Lower lobe of right lung (tissue), 2 donors: ENCODE measurements around the gene TRNT1. TPM values are rescaled to one million over a fixed set of nuclear protein-coding genes. Genes with fewer than 3 reads are reported as not detected.

Experiments used
- ATAC-seq, 2 donors: fragments of 200-7000 bp; cut with Tn5 transposase; one replicate each; pipeline ENCODE4 v1.9.1; 2020 to 2022; ENCODE audit warnings: mild to moderate bottlenecking in 2 of 2, moderate library complexity in 2 of 2
- DNase-seq: peaks from one replicate; pipeline ENCODE4 v3.0.0-alpha.2; 2020
- H3K27ac ChIP-seq: fragments of 200-600 bp; one replicate; pipeline ENCODE4 v1.8.0; 2022
- H3K27me3 ChIP-seq: fragments of 200-600 bp; one replicate; pipeline ENCODE4 v1.8.0; 2022; ENCODE audit warnings: low read depth
- H3K36me3 ChIP-seq: fragments of 200-600 bp; one replicate; pipeline ENCODE4 v1.8.0; 2022; ENCODE audit warnings: mild to moderate bottlenecking
- H3K4me1 ChIP-seq: fragments of 200-600 bp; one replicate; pipeline ENCODE4 v1.8.0; 2022
- H3K4me3 ChIP-seq: fragments of 200-600 bp; one replicate; pipeline ENCODE4 v1.8.0; 2022; ENCODE audit warnings: mild to moderate bottlenecking
- H3K9me3 ChIP-seq: fragments of 200-600 bp; one replicate; pipeline ENCODE4 v1.8.0; 2022
- CTCF ChIP-seq: fragments of 200-600 bp; IDR thresholded peaks from one replicate; pipeline ENCODE4 v1.8.0; 2022; ENCODE audit warnings: antibody characterized with exemption, mild to moderate bottlenecking
- intact Hi-C: fragments of 100-400 bp; cut with DNase I; formaldehyde crosslinking; loops from one replicate; pipeline ENCODE4 v1.11.0; 2022
- total RNA-seq: library from RNA; stranded (reverse); fragmentation: NEBNext Ultra II Directional; extraction: Animal tissue kit (Norgen Biotek cat#: 25700); gene quantifications from one replicate; pipeline ENCODE4 v1.2.1, GENCODE V29; 2021
- donor health status: DM: no; HTN: yes; CAD: no; lungs with severe emphysema.

TRNT1 gene
- total RNA-seq, 1 donor from 2014 or later = 22.3 TPM

GRCh38 chr3:3160826-3161225, 34.1 kb downstream of the TRNT1 start:
- Histone ChIP-seq H3K4me3 (no peak overlapping the region), H3K9me3 (no peaks in the 10 kb centered on the region), H3K27me3 (no peaks in the 10 kb centered on the region), H3K27ac (no peak overlapping the region), H3K36me3 (peaks cover 100% of the 10 kb centered on the region), H3K4me1 (no peaks in the 10 kb centered on the region)
- TF ChIP-seq CTCF = no peak
- no peak for ATAC-seq
- no peak for DNase-seq
- intact Hi-C loops = no loop called here

GRCh38 chr3:3165241-3165640, 38.5 kb downstream of the TRNT1 start:
- intact Hi-C loops = no loop called here
- Histone ChIP-seq H3K27me3 (no peaks in the 10 kb centered on the region), H3K9me3 (no peaks in the 10 kb centered on the region), H3K4me3 (no peak overlapping the region), H3K36me3 (peaks cover 93% of the 10 kb centered on the region), H3K4me1 (peaks cover 5% of the 10 kb centered on the region), H3K27ac (no peak overlapping the region)
- no peak for ATAC-seq
- no peak for DNase-seq
- TF ChIP-seq CTCF = no peak

- DNase-seq = no peak
These were observed 38.9 kb downstream of the TRNT1 start for GRCh38 chr3:3165650-3166049.

GRCh38 chr3:3170998-3171397, 44.3 kb downstream of the TRNT1 start:
- no peaks in the 10 kb centered on the region for H3K9me3 ChIP-seq
- peaks cover 89% of the 10 kb centered on the region for H3K36me3 ChIP-seq
- H3K27ac ChIP-seq = no peak overlapping the region
- TF ChIP-seq CTCF = peak; percentile 34
- H3K27me3 ChIP-seq = no peaks in the 10 kb centered on the region
- DNase-seq = no peak
- intact Hi-C loops = no loop called here
- peak in 1 of 2 donors; percentile 54 for ATAC-seq
- no peak overlapping the region for H3K4me3 ChIP-seq
- peaks cover 39% of the 10 kb centered on the region for H3K4me1 ChIP-seq

More at GRCh38 chr3:3165650-3166049, 38.9 kb downstream of the TRNT1 start:
- no peak overlapping the region for H3K4me3 ChIP-seq
- no peaks in the 10 kb centered on the region for H3K27me3 ChIP-seq
- H3K9me3 ChIP-seq = no peaks in the 10 kb centered on the region
- peaks cover 5% of the 10 kb centered on the region for H3K4me1 ChIP-seq
- intact Hi-C loops = no loop called here
- H3K36me3 ChIP-seq = peaks cover 93% of the 10 kb centered on the region
- ATAC-seq = no peak
- no peak for TF ChIP-seq CTCF
- H3K27ac ChIP-seq = no peak overlapping the region

- peaks cover 76% of the 10 kb centered on the region for H3K36me3 ChIP-seq
These were observed 45.9 kb downstream of the TRNT1 start for GRCh38 chr3:3172627-3173026.

More at GRCh38 chr3:3172627-3173026, 45.9 kb downstream of the TRNT1 start:
- no peaks in the 10 kb centered on the region for H3K27me3 ChIP-seq
- H3K27ac ChIP-seq = peak overlapping the region; percentile 79
- H3K9me3 ChIP-seq = no peaks in the 10 kb centered on the region
- H3K4me3 ChIP-seq = peak overlapping the region; percentile 32
- no peak for TF ChIP-seq CTCF
- DNase-seq (no peak), ATAC-seq (no peak)
- H3K4me1 ChIP-seq = peaks cover 52% of the 10 kb centered on the region
- intact Hi-C loops = no loop called here
